Esophagus squamous epithelium (tissue), 5 donors: Measurements from ENCODE around the gene NCKAP5. TPM values are rescaled to one million over a fixed set of nuclear protein-coding genes. Genes with fewer than 3 reads are reported as not detected.

ENCODE experiments used
- DNase-seq: peaks from one replicate; lab custom pipeline; 2025; lab: John Stamatoyannopoulos, UW
- H3K27ac ChIP-seq, 4 donors: fragments of 200-600 bp; sonication (generic); one replicate each; pipeline ENCODE4 v1.5.1; 2016 to 2019; ENCODE audit warnings: mild to moderate bottlenecking in 1 of 4
- H3K27me3 ChIP-seq, 4 donors: fragments of 200-600 bp; sonication (generic); 1 replicate in 3 of 4; 2 replicates in 1 of 4; pipeline versions ENCODE4 v1.5.1 to v1.6.0; 2017 to 2021; ENCODE audit warnings: antibody characterized with exemption in 1 of 4
- H3K36me3 ChIP-seq, 3 donors: fragments of 200-600 bp; sonication (generic); one replicate each; pipeline ENCODE4 v1.5.1; 2016 to 2019
- H3K4me1 ChIP-seq, 3 donors: fragments of 200-600 bp; sonication (generic); one replicate each; pipeline ENCODE4 v1.5.1; 2017 to 2019
- H3K4me3 ChIP-seq, 4 donors: fragments of 200-600 bp; sonication (generic); 1 replicate in 3 of 4; 2 replicates in 1 of 4; pipeline ENCODE4 v1.5.1; 2016 to 2019; ENCODE audit warnings: mild to moderate bottlenecking in 2 of 4, moderate library complexity in 1 of 4
- H3K9me3 ChIP-seq, 3 donors: fragments of 200-600 bp; sonication (generic); one replicate each; pipeline ENCODE4 v1.5.1; 2016 to 2019
- POLR2A ChIP-seq, 4 donors: fragments of 450-650 bp; IDR thresholded peaks; one replicate each; pipeline ENCODE4 v1.6.1; 2017; ENCODE audit warnings: antibody characterized with exemption in 4 of 4, mild to moderate bottlenecking in 4 of 4, moderate library complexity in 3 of 4
- WGBS, 2 donors: methylation state at CpG; one replicate each; pipeline ENCODE4 v1.1.5; 2018; 5-methylcytosine and 5-hydroxymethylcytosine counted together
- intact Hi-C: fragments of 100-400 bp; cut with DNase I; formaldehyde crosslinking; loops from one replicate; pipeline ENCODE4 v1.15.0; 2022
- total RNA-seq, 4 donors: library from RNA; depleted of rRNA; stranded (reverse); fragments of >200 nt; gene quantifications; one replicate each; pipeline ENCODE4 v1.1.0, GENCODE V29; 2016
- TF ChIP-seq, protein P1 (sequence below), 6 experiments: fragments of 450-650 bp in 4 of 6; fragments of 200-600 bp in 2 of 6; sonication (generic) in 2 of 6; IDR thresholded peaks; one replicate each; pipeline ENCODE4 v1.5.1; 2016 to 2019; ENCODE audit warnings: antibody characterized with exemption in 6 of 6, mild to moderate bottlenecking in 4 of 6, moderate library complexity in 4 of 6
- donor health status: DM: yes; HTN: yes; CAD: no.

Gene NCKAP5
- total RNA-seq, 4 donors from 2014 or later = 4.5 to 6.9 (median 5.3) TPM

GRCh38 chr2:133143645-133144044 lies 424.6 kb downstream of the NCKAP5 start:
- WGBS, 2 donors = 93 to 94% methylated on average over 1 of the region's 1 CpG
- TF ChIP-seq, protein P1, sequence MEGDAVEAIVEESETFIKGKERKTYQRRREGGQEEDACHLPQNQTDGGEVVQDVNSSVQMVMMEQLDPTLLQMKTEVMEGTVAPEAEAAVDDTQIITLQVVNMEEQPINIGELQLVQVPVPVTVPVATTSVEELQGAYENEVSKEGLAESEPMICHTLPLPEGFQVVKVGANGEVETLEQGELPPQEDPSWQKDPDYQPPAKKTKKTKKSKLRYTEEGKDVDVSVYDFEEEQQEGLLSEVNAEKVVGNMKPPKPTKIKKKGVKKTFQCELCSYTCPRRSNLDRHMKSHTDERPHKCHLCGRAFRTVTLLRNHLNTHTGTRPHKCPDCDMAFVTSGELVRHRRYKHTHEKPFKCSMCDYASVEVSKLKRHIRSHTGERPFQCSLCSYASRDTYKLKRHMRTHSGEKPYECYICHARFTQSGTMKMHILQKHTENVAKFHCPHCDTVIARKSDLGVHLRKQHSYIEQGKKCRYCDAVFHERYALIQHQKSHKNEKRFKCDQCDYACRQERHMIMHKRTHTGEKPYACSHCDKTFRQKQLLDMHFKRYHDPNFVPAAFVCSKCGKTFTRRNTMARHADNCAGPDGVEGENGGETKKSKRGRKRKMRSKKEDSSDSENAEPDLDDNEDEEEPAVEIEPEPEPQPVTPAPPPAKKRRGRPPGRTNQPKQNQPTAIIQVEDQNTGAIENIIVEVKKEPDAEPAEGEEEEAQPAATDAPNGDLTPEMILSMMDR (IDR thresholded peaks at IDR 0.05) = no peak
- TF ChIP-seq POLR2A (IDR thresholded peaks at IDR 0.05) = no peak
- intact Hi-C loops = no loop called here
- Histone ChIP-seq H3K27me3 (no peaks in the 10 kb centered on the region), H3K4me3 (no peak overlapping the region), H3K4me1 (peaks cover 0 to 15% (median 0%) of the 10 kb centered on the region in 3 donors), H3K36me3 (no peaks in the 10 kb centered on the region), H3K9me3 (no peaks in the 10 kb centered on the region), H3K27ac (no peak overlapping the region)
- no peak for DNase-seq

DNA sequence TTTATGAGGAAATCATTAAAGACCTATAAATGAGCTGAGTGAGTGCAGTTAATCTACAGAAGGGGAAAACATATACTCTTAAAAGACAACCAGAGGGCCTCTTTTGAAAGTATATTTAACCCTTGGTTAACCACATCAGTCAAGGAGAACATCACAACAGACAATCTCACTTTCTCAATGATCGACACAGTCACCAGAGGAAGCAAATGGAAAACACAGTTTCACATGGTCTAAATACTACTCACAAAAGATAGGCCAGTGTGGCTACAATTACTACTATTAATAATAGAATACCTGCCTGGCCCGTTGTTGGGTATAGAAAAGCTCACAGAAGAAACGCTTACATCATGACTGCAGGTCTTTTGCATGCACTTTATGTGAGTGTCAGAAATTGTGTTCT lies 426.2 kb downstream of the NCKAP5 start:
- WGBS, 2 donors = 89 to 90% methylated on average over 3 of the region's 3 CpGs
- Histone ChIP-seq H3K4me1 (peaks cover 0 to 15% (median 0%) of the 10 kb centered on the region in 3 donors), H3K4me3 (no peak overlapping the region), H3K27ac (no peak overlapping the region), H3K9me3 (no peaks in the 10 kb centered on the region), H3K27me3 (no peaks in the 10 kb centered on the region), H3K36me3 (no peaks in the 10 kb centered on the region)
- no peak for TF ChIP-seq POLR2A (IDR thresholded peaks at IDR 0.05)
- TF ChIP-seq, protein P1 (IDR thresholded peaks at IDR 0.05) = no peak
- intact Hi-C loops = no loop called here
- no peak for DNase-seq

DNA sequence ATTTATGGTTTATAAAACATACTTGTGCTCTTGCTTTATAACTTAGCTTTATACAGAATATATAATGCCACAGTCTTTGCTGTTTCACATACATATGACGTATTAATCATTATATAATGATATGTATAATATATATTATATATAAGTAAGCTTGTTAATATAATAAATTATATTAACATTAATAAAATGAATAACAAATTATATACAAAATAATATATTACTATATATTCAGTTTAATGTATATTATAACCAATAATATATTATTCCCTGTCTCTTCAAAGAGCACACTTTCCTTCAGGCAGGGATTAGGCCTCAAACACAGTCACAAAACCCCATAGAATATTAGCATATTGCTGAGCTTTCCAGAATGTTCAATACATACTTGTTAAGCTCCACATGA lies 427.6 kb downstream of the NCKAP5 start:
- Histone ChIP-seq H3K27me3 (no peaks in the 10 kb centered on the region), H3K9me3 (no peaks in the 10 kb centered on the region), H3K4me1 (peaks cover 0 to 15% (median 0%) of the 10 kb centered on the region in 3 donors), H3K4me3 (no peak overlapping the region), H3K27ac (no peak overlapping the region), H3K36me3 (no peaks in the 10 kb centered on the region)
- TF ChIP-seq POLR2A (IDR thresholded peaks at IDR 0.05) = no peak
- TF ChIP-seq, protein P1 (IDR thresholded peaks at IDR 0.05) = no peak
- WGBS, 2 donors = 77 to 94% methylated on average over 1 of the region's 1 CpG
- intact Hi-C loops = no loop called here
- DNase-seq = no peak

DNA sequence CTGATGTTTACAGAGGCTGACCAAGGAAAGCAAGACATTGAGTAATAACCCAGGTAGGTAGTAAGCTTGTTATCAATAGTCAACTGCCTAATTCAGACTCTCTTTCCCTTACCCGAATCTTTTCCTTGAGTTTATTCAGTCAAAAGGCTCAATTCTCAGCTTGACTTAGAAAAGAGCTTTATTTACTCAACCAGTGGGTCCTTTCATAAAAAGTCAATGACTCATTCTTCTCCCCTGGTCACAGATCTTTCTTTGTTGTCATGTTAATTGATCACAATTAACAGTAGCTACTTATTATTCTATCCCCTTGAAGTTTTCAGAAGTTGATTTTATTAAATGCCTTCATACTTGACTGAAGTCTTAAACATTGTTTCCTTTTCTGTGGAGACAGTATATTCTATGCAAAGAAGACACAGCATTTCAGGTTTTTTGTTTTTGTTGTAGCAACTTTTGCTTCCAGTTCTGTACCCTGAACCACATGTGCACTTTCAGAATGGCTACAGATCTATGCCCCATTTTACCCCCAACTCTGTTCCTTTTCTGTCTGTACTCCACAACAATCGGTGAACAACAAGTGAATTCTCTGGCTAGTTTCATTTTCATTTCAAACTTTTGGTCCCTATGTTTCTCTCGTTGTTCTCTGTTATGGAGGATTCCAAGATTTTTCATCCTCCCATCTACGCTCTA lies 428.3 kb downstream of the NCKAP5 start:
- 52 to 58% methylated on average over 4 of the region's 4 CpGs for WGBS, 2 donors
- TF ChIP-seq POLR2A (IDR thresholded peaks at IDR 0.05) = no peak
- peaks cover 0 to 15% (median 0%) of the 10 kb centered on the region in 3 donors for H3K4me1 ChIP-seq
- no peaks in the 10 kb centered on the region for H3K27me3 ChIP-seq
- H3K4me3 ChIP-seq = no peak overlapping the region
- peak overlapping the region in 1 of 4 donors; percentile 44 for H3K27ac ChIP-seq
- no peaks in the 10 kb centered on the region for H3K36me3 ChIP-seq
- H3K9me3 ChIP-seq = no peaks in the 10 kb centered on the region
- intact Hi-C loops = no loop called here
- no peak for DNase-seq

GRCh38 chr2:133138693-133139092 lies 429.6 kb downstream of the NCKAP5 start:
- H3K27ac ChIP-seq = peak overlapping the region in 1 of 4 donors; percentile 63
- no peaks in the 10 kb centered on the region for H3K36me3 ChIP-seq
- no peak for DNase-seq
- no peaks in the 10 kb centered on the region for H3K27me3 ChIP-seq
- WGBS, 2 donors = 48 to 83% methylated on average over 4 of the region's 4 CpGs
- H3K4me3 ChIP-seq = no peak overlapping the region
- intact Hi-C loops = no loop called here
- TF ChIP-seq, protein P1 (IDR thresholded peaks at IDR 0.05) = no peak
- no peak for TF ChIP-seq POLR2A (IDR thresholded peaks at IDR 0.05)
- H3K4me1 ChIP-seq = peaks cover 0 to 15% (median 0%) of the 10 kb centered on the region in 3 donors
- H3K9me3 ChIP-seq = no peaks in the 10 kb centered on the region
